Activated CD8-positive, alpha-beta T cell treated with anti-CD3 and anti-CD28 coated beads for 36 hours (primary cell): Measurements from ENCODE around the gene PSMD11. TPM values are rescaled to one million over a fixed set of nuclear protein-coding genes. Genes with fewer than 3 reads are reported as not detected.

Experiments used
- ATAC-seq: fragments of 200-7000 bp; cut with Tn5 transposase; one replicate; pipeline ENCODE4 v1.10.0; 2021; ENCODE audit warnings: mild to moderate bottlenecking, moderate library complexity
- CTCF ChIA-PET: fragments of 350-600 bp; sonication (Branson Sonifier 250); formaldehyde crosslinking; loops from one replicate; lab custom pipeline; 2021; ENCODE audit warnings: antibody characterized with exemption; lab: Charles Lee
- POLR2A ChIA-PET: fragments of 350-600 bp; sonication (Branson Sonifier 250); formaldehyde crosslinking; loops from one replicate; lab custom pipeline; 2021; ENCODE audit warnings: antibody characterized with exemption; lab: Charles Lee
- DNase-seq: peaks from one replicate; pipeline ENCODE4 v3.0.0-alpha.2; 2020
- H3K27ac Mint-ChIP-seq: one replicate; pipeline ENCODE4 v1.8.0; 2021; ENCODE audit warnings: mild to moderate bottlenecking, mixed read lengths
- H3K27me3 Mint-ChIP-seq: one replicate; pipeline ENCODE4 v1.8.0; 2021; ENCODE audit warnings: mixed read lengths
- H3K36me3 Mint-ChIP-seq: one replicate; pipeline ENCODE4 v1.8.0; 2021; ENCODE audit warnings: low read depth, mixed read lengths
- H3K4me1 Mint-ChIP-seq: one replicate; pipeline ENCODE4 v1.8.0; 2021; ENCODE audit warnings: low read depth, mixed read lengths
- H3K4me3 Mint-ChIP-seq: one replicate; pipeline ENCODE4 v1.8.0; 2021; ENCODE audit warnings: mild to moderate bottlenecking, moderate library complexity, mixed read lengths
- H3K9me3 Mint-ChIP-seq: one replicate; pipeline ENCODE4 v1.8.0; 2021; ENCODE audit warnings: mixed read lengths
- intact Hi-C: fragments of 100-400 bp; cut with micrococcal nuclease; formaldehyde crosslinking; loops from one replicate; pipeline ENCODE4 v1.10.0; 2022
- total RNA-seq, 2 experiments: library from RNA; stranded (reverse); gene quantifications; one replicate each; pipeline ENCODE4 v1.2.3, GENCODE V29; 2021
- TF ChIP-seq, protein P1 (sequence below): fragments of 200-600 bp; IDR thresholded peaks from one replicate; pipeline ENCODE4 v1.8.0; 2022; ENCODE audit warnings: antibody characterized with exemption, mild to moderate bottlenecking

Gene PSMD11
- total RNA-seq, 2 experiments from 2014 or later: 119 to 130 TPM

DNA sequence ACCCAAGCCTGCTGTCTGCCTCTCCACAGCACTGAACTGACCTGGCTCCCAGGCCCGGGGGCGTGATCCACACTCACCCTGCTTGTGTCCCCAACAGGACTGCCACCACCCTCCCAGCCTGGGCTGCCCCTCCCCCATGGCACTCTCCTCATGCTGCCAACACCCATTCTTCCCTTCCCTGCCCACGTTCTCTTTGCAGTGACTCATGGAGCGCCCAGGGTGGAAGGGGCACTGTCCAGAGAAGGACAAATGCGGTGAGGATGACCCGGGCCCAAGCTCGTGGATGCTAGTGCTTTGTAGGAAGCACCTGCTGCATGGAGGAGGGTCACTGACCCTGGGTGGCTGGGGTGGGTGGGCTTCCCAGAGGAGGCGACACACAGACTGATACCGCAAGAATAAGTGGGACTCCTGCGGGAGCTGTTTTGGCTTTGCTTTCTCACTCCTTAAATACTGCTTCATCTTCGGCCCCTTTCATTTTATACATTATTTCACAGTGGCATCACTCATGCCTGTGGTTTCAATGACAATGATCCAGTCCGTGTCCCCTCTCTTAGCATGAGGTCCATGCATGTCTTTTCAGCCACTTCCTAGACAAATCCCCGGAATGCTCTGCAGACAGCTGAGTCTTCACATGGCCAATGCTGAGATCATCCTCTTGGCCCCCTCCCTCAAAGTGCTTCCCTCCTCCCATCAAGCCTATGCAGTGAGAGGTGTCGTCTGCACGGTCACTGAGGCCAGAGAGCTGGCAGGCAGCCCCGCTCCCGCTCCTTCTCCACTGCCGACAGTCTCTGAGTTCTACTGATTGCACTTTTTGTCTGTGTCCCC, 60.1 kb downstream of the PSMD11 start:
- Mint-ChIP-seq H3K4me3 (peak overlapping the region; percentile 16), H3K36me3 (no peaks in the 10 kb centered on the region), H3K9me3 (no peaks in the 10 kb centered on the region), H3K4me1 (peaks cover 60% of the 10 kb centered on the region), H3K27ac (peak overlapping the region; percentile 91), H3K27me3 (no peaks in the 10 kb centered on the region)
- no peak for ATAC-seq
- TF ChIP-seq, protein P1, sequence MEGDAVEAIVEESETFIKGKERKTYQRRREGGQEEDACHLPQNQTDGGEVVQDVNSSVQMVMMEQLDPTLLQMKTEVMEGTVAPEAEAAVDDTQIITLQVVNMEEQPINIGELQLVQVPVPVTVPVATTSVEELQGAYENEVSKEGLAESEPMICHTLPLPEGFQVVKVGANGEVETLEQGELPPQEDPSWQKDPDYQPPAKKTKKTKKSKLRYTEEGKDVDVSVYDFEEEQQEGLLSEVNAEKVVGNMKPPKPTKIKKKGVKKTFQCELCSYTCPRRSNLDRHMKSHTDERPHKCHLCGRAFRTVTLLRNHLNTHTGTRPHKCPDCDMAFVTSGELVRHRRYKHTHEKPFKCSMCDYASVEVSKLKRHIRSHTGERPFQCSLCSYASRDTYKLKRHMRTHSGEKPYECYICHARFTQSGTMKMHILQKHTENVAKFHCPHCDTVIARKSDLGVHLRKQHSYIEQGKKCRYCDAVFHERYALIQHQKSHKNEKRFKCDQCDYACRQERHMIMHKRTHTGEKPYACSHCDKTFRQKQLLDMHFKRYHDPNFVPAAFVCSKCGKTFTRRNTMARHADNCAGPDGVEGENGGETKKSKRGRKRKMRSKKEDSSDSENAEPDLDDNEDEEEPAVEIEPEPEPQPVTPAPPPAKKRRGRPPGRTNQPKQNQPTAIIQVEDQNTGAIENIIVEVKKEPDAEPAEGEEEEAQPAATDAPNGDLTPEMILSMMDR: no peak
- DNase-seq: peak; percentile 49
- ChIA-PET POLR2A (interaction anchor here (0.7 to 2.6 kb wide), 10 partner anchors 9 to 21 kb away, joined by 3 to 14 read pairs (median 6); no protein-coding TSS in a partner anchor), CTCF (interaction anchor here (1.5 to 2.0 kb wide), 4 partner anchors 9 to 104 kb away, joined by 4 to 10 read pairs (median 4); no protein-coding TSS in a partner anchor)
- intact Hi-C loops: no loop called here

GRCh38 chr17:32508926-32509325, 64.6 kb downstream of the PSMD11 start:
- Mint-ChIP-seq H3K27ac (peak overlapping the region; percentile 47), H3K27me3 (no peaks in the 10 kb centered on the region)

DNA sequence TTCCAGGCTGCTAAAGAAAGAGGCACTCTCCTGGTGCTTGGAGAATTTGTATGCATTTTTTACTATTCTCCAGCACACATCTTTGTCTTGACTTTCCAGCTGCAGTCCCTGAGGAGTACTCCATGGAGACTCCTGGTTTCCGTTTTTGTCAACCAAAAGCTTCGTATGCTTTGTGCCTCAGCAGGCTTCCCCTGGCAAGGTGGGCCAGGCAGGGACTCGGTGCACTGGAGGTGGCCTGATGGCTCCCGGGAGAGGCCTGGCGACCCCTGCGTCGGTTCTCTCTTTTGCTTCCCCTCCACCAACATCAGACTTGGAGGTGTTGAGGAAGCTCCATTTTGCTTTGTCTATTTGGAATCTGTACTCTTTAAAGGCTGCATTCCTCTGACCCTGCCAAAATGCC, 66.2 kb downstream of the PSMD11 start:
- no peak for ATAC-seq
- H3K4me1 Mint-ChIP-seq: peaks cover 35% of the 10 kb centered on the region

More at GRCh38 chr17:32508926-32509325, 64.6 kb downstream of the PSMD11 start:
- TF ChIP-seq, protein P1: no peak
- intact Hi-C loops: no loop called here
- ChIA-PET CTCF (interaction anchor here (1.3 to 2.5 kb wide), 4 partner anchors 10 to 47 kb away, joined by 3 to 8 read pairs (median 4); no protein-coding TSS in a partner anchor), POLR2A (interaction anchor here (0.8 to 1.7 kb wide), 5 partner anchors 9 to 33 kb away, joined by 3 to 5 read pairs (median 4); no protein-coding TSS in a partner anchor)
- no peak for ATAC-seq
- peaks cover 41% of the 10 kb centered on the region for H3K4me1 Mint-ChIP-seq
- H3K36me3 Mint-ChIP-seq: no peaks in the 10 kb centered on the region
- no peaks in the 10 kb centered on the region for H3K9me3 Mint-ChIP-seq
- no peak for DNase-seq
- H3K4me3 Mint-ChIP-seq: no peak overlapping the region

GRCh38 chr17:32512328-32512727, 68.0 kb downstream of the PSMD11 start:
- H3K36me3 Mint-ChIP-seq: no peaks in the 10 kb centered on the region
- no peak overlapping the region for H3K4me3 Mint-ChIP-seq
- TF ChIP-seq, protein P1: no peak
- POLR2A ChIA-PET: interaction anchor here (2.6 kb wide), 1 partner anchor 8 kb away, joined by 14 read pairs; no protein-coding TSS in a partner anchor
- H3K27ac Mint-ChIP-seq: no peak overlapping the region
- intact Hi-C loops: no loop called here
- H3K4me1 Mint-ChIP-seq: peaks cover 41% of the 10 kb centered on the region
- H3K27me3 Mint-ChIP-seq: no peaks in the 10 kb centered on the region
- CTCF ChIA-PET: interaction anchor here (0.6 to 2.4 kb wide), 5 partner anchors 12 to 68 kb away, joined by 3 to 9 read pairs (median 4); partner anchors contain the start of gene PSMD11
- no peak for DNase-seq
- no peak for ATAC-seq
- no peaks in the 10 kb centered on the region for H3K9me3 Mint-ChIP-seq

More for the DNA sequence above, 66.2 kb downstream of the PSMD11 start:
- no peaks in the 10 kb centered on the region for H3K9me3 Mint-ChIP-seq
- ChIA-PET CTCF (interaction anchor here (2.4 to 2.5 kb wide), 2 partner anchors 12 to 49 kb away, joined by 8 to 9 read pairs; no protein-coding TSS in a partner anchor), POLR2A (interaction anchor here (0.6 kb wide), 1 partner anchor 19 kb away, joined by 3 read pairs; no protein-coding TSS in a partner anchor)
- no peak overlapping the region for H3K27ac Mint-ChIP-seq
- TF ChIP-seq, protein P1: no peak
- no peak for DNase-seq
- no peak overlapping the region for H3K4me3 Mint-ChIP-seq
- H3K36me3 Mint-ChIP-seq: no peaks in the 10 kb centered on the region
- intact Hi-C loops: no loop called here
- H3K27me3 Mint-ChIP-seq: no peaks in the 10 kb centered on the region
